H9 (cell line): ENCODE results near the gene ZNF319. TPM values are rescaled to one million over a fixed set of nuclear protein-coding genes. Genes with fewer than 3 reads are reported as not detected.

Experiments
- DNase-seq: peaks from one replicate; pipeline ENCODE4 v3.0.0-alpha.2; 2017
- H2AFZ ChIP-seq: one replicate; pipeline ENCODE4 v1.6.1; 2013; ENCODE audit warnings: mild to moderate bottlenecking, low read length, control low read depth, moderate library complexity
- H2AK5ac ChIP-seq: 2 replicates; pipeline ENCODE4 v1.6.1; 2013; ENCODE audit warnings: low read length, control low read depth, mixed read lengths; ENCODE audit not compliant: insufficient read length
- H2BK120ac ChIP-seq: one replicate; pipeline ENCODE4 v1.6.1; 2013; ENCODE audit warnings: low read depth, mild to moderate bottlenecking, low read length, control low read depth, inconsistent platforms; ENCODE audit not compliant: poor library complexity, severe bottlenecking
- H2BK12ac ChIP-seq: 2 replicates; pipeline ENCODE4 v1.6.1; 2013; ENCODE audit warnings: low read length, control low read depth, mixed read lengths, low read depth; ENCODE audit not compliant: insufficient read length
- H2BK15ac ChIP-seq: 2 replicates; pipeline ENCODE4 v1.6.1; 2013; ENCODE audit warnings: low read depth, low read length, control low read depth
- H2BK20ac ChIP-seq: one replicate; pipeline ENCODE4 v1.6.1; 2013; ENCODE audit warnings: low read depth, mild to moderate bottlenecking, low read length, control low read depth, inconsistent platforms; ENCODE audit not compliant: poor library complexity, severe bottlenecking
- H2BK5ac ChIP-seq: 2 replicates; pipeline ENCODE4 v1.6.1; 2013; ENCODE audit warnings: low read length, control low read depth, mixed read lengths; ENCODE audit not compliant: insufficient read length
- H3K14ac ChIP-seq: 2 replicates; pipeline ENCODE4 v1.6.1; 2013; ENCODE audit warnings: low read length, control low read depth; ENCODE audit not compliant: insufficient read depth
- H3K18ac ChIP-seq: 2 replicates; pipeline ENCODE4 v1.6.1; 2013; ENCODE audit warnings: low read depth, mild to moderate bottlenecking, mixed read lengths, low read length, control low read depth; ENCODE audit not compliant: insufficient read length
- H3K23ac ChIP-seq: 2 replicates; pipeline ENCODE4 v1.6.1; 2013; ENCODE audit warnings: low read length, control low read depth, mixed read lengths, low read depth; ENCODE audit not compliant: insufficient read length
- H3K23me2 ChIP-seq: 2 replicates; pipeline ENCODE4 v1.6.1; 2013; ENCODE audit warnings: low read depth, mild to moderate bottlenecking, mixed read lengths, low read length, control low read depth; ENCODE audit not compliant: insufficient read length, poor library complexity, severe bottlenecking
- H3K27ac ChIP-seq: 2 replicates; pipeline ENCODE4 v1.5.1; 2013; ENCODE audit warnings: low read length, control low read depth, mixed read lengths, low read depth; ENCODE audit not compliant: insufficient read length
- H3K27me3 ChIP-seq: 2 replicates; pipeline ENCODE4 v1.6.1; 2013; ENCODE audit warnings: low read length, control low read depth, inconsistent platforms; ENCODE audit not compliant: insufficient read depth
- H3K4ac ChIP-seq: 2 replicates; pipeline ENCODE4 v1.6.1; 2013; ENCODE audit warnings: low read depth, mild to moderate bottlenecking, control low read depth, inconsistent platforms, low read length, moderate library complexity
- H3K4me1 ChIP-seq: 2 replicates; pipeline ENCODE4 v1.6.1; 2013; ENCODE audit warnings: low read length, control low read depth, inconsistent platforms; ENCODE audit not compliant: insufficient read depth
- H3K4me2 ChIP-seq: 2 replicates; pipeline ENCODE4 v1.6.1; 2013; ENCODE audit warnings: low read length, control low read depth, mixed read lengths; ENCODE audit not compliant: insufficient read length, insufficient read depth
- H3K56ac ChIP-seq: 2 replicates; pipeline ENCODE4 v1.6.1; 2013; ENCODE audit warnings: low read depth, mild to moderate bottlenecking, mixed read lengths, low read length, control low read depth; ENCODE audit not compliant: insufficient read length
- H3K79me1 ChIP-seq: 2 replicates; pipeline ENCODE4 v1.6.1; 2013; ENCODE audit warnings: low read depth, mild to moderate bottlenecking, moderate library complexity, low read length, control low read depth, inconsistent platforms; ENCODE audit not compliant: insufficient read depth, poor library complexity, severe bottlenecking
- H3K79me2 ChIP-seq: 2 replicates; pipeline ENCODE4 v1.6.1; 2013; ENCODE audit warnings: low read length, control low read depth, inconsistent platforms; ENCODE audit not compliant: insufficient read depth
- H3K9ac ChIP-seq: 2 replicates; pipeline ENCODE4 v1.6.1; 2013; ENCODE audit warnings: low read length, control low read depth, mixed read lengths; ENCODE audit not compliant: insufficient read length; ENCODE audit errors: extremely low read depth
- H3K9me3 ChIP-seq: one replicate; pipeline ENCODE4 v1.6.1; 2013; ENCODE audit warnings: low read depth, low read length, inconsistent platforms; ENCODE audit not compliant: control insufficient read depth
- H3T11ph ChIP-seq: one replicate; pipeline ENCODE4 v1.6.1; 2013; ENCODE audit warnings: mild to moderate bottlenecking, low read length, control low read depth, inconsistent platforms
- H4K20me1 ChIP-seq: one replicate; pipeline ENCODE4 v1.6.1; 2013; ENCODE audit not compliant: control insufficient read depth, insufficient read length, insufficient read depth
- H4K5ac ChIP-seq: 2 replicates; pipeline ENCODE4 v1.6.1; 2013; ENCODE audit warnings: low read depth, mild to moderate bottlenecking, mixed read lengths, low read length, control low read depth; ENCODE audit not compliant: insufficient read length
- H4K8ac ChIP-seq: replicated peaks from 2 replicates; pipeline ENCODE4 v1.6.1; 2013; ENCODE audit warnings: low read length, control low read depth, mixed read lengths, low read depth; ENCODE audit not compliant: insufficient read length
- H4K91ac ChIP-seq: 2 replicates; pipeline ENCODE4 v1.6.1; 2013; ENCODE audit warnings: low read depth, mild to moderate bottlenecking, moderate library complexity, mixed read lengths, low read length, control low read depth; ENCODE audit not compliant: insufficient read length
- H3K27ac Mint-ChIP-seq, 3 experiments: 2 replicates in 2 of 3; 3 replicates in 1 of 3; pipeline ENCODE4 v1.8.0; 2020 to 2021; ENCODE audit warnings: mixed read lengths in 3 of 3, mild to moderate bottlenecking in 1 of 3, moderate library complexity in 1 of 3
- H3K27me3 Mint-ChIP-seq: 2 replicates; pipeline ENCODE4 v1.8.0; 2021; ENCODE audit warnings: low read depth, mild to moderate bottlenecking, moderate library complexity, mixed read lengths
- H3K36me3 Mint-ChIP-seq, 3 experiments: 2 replicates in 2 of 3; 3 replicates in 1 of 3; pipeline ENCODE4 v1.8.0; 2020 to 2021; ENCODE audit warnings: low read depth in 3 of 3, mixed read lengths in 3 of 3; ENCODE audit not compliant: insufficient read depth in 1 of 3
- H3K4me1 Mint-ChIP-seq, 2 experiments: 2 replicates each; pipeline ENCODE4 v1.8.0; 2020; ENCODE audit warnings: mixed read lengths in 2 of 2
- H3K4me3 Mint-ChIP-seq, 2 experiments: 2 replicates in 1 of 2; 3 replicates in 1 of 2; pipeline ENCODE4 v1.8.0; 2020 to 2021; ENCODE audit warnings: mild to moderate bottlenecking in 2 of 2, mixed read lengths in 2 of 2, moderate library complexity in 1 of 2
- H3K9me3 Mint-ChIP-seq, 2 experiments: 2 replicates in 1 of 2; 3 replicates in 1 of 2; pipeline ENCODE4 v1.8.0; 2020; ENCODE audit warnings: mild to moderate bottlenecking in 2 of 2, mixed read lengths in 2 of 2, moderate library complexity in 1 of 2
- total RNA-seq: library from RNA; stranded (reverse); gene quantifications from 2 replicates; pipeline ENCODE4 v1.2.1, GENCODE V29; 2021
- TF ChIP-seq, protein P1 (sequence below): fragments of 200-600 bp; sonication (generic); conservative IDR thresholded peaks from 3 replicates; pipeline ENCODE4 v1.8.0; 2021; ENCODE audit warnings: antibody characterized with exemption, mild to moderate bottlenecking

Gene ZNF319
- total RNA-seq, 1 experiment from 2014 or later = 5.6 TPM

DNA sequence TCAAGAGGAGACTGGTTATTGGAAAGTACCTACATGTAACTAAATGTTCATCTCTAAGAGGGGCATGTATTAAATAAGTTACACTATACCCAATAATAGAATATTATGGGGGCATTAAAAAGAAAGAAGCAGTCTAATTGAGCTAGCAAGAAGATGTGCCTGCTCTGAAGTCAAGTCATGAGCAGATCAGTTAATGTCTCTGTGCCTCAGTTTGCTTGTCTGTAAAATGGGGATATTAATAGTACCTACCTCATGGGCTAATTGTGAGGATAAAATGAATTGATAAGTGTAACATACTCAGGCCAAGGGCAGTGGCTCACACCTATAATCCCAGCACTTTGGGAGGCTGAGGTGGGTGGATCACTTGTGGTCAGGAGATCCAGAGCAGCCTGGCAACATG is 32.6 kb downstream of the ZNF319 start:
- no peak overlapping the region for H3K27ac Mint-ChIP-seq
- H3K4me1 Mint-ChIP-seq = peaks cover 2 to 9% of the 10 kb centered on the region in 2 experiments; a peak in 3 of 4 replicates
- Histone ChIP-seq H2AK5ac (no peak overlapping the region), H2BK12ac (no peak overlapping the region), H3K4me1 (no peaks in the 10 kb centered on the region), H3K27ac (no peak overlapping the region), H3K9ac (no peak overlapping the region), H2BK20ac (no peak overlapping the region), H3K18ac (no peak overlapping the region), H3K23me2 (no peaks in the 10 kb centered on the region), H4K20me1 (no peaks in the 10 kb centered on the region), H2BK120ac (no peak overlapping the region), H3K27me3 (no peaks in the 10 kb centered on the region; the same call in 1 of the 2 replicates), H3K79me1 (no peaks in the 10 kb centered on the region), H3K14ac (no peak overlapping the region), H4K8ac (no peak overlapping the region), H2BK5ac (no peak overlapping the region), H3K56ac (no peak overlapping the region), H3T11ph (no peak overlapping the region), H4K91ac (no peak overlapping the region), H3K9me3 (no peaks in the 10 kb centered on the region), H3K4ac (no peak overlapping the region), H3K23ac (no peak overlapping the region), H3K79me2 (no peaks in the 10 kb centered on the region), H3K4me2 (no peak overlapping the region), H2BK15ac (no peak overlapping the region), H4K5ac (no peak overlapping the region), H2AFZ (no peak overlapping the region)
- H3K4me3 Mint-ChIP-seq = no peak overlapping the region
- peaks cover 4% of the 10 kb centered on the region for H3K27me3 Mint-ChIP-seq
- no peaks in the 10 kb centered on the region for H3K9me3 Mint-ChIP-seq
- TF ChIP-seq, protein P1, sequence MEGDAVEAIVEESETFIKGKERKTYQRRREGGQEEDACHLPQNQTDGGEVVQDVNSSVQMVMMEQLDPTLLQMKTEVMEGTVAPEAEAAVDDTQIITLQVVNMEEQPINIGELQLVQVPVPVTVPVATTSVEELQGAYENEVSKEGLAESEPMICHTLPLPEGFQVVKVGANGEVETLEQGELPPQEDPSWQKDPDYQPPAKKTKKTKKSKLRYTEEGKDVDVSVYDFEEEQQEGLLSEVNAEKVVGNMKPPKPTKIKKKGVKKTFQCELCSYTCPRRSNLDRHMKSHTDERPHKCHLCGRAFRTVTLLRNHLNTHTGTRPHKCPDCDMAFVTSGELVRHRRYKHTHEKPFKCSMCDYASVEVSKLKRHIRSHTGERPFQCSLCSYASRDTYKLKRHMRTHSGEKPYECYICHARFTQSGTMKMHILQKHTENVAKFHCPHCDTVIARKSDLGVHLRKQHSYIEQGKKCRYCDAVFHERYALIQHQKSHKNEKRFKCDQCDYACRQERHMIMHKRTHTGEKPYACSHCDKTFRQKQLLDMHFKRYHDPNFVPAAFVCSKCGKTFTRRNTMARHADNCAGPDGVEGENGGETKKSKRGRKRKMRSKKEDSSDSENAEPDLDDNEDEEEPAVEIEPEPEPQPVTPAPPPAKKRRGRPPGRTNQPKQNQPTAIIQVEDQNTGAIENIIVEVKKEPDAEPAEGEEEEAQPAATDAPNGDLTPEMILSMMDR = no peak
- H3K36me3 Mint-ChIP-seq = no peaks in the 10 kb centered on the region
- no peak for DNase-seq
